Hepatic stellate cell (primary cell): Measurements from ENCODE around the gene CFAP91.

Source experiments
- DNase-seq: peaks from one replicate; pipeline ENCODE4 v3.0.0; 2011; ENCODE audit warnings: low spot score

The CFAP91 gene

GRCh38 chr3:119702530-119703527 is at the start of gene CFAP91:
TSS of gene CFAP91 (plus strand) at chr3:119703022. CDS start at chr3:119703099, 77 bp downstream.
- peak; percentile 88 for DNase-seq

- DNase-seq = no peak
These were observed 48.9 kb upstream of the CFAP91 start for GRCh38 chr3:119653876-119654275.

GRCh38 chr3:119657887-119658702 is 44.7 kb upstream of the CFAP91 start:
- no peak for DNase-seq

GRCh38 chr3:119658994-119659393 is 43.8 kb upstream of the CFAP91 start:
- no peak for DNase-seq

GRCh38 chr3:119659606-119660291 is 43.1 kb upstream of the CFAP91 start:
- DNase-seq = no peak

- peak; percentile 38 for DNase-seq
These were observed 42.1 kb upstream of the CFAP91 start, which contains the start of gene POPDC2 for GRCh38 chr3:119660474-119661440. TSS of gene POPDC2 (minus strand) at chr3:119660589. CDS start at chr3:119660423, 166 bp downstream.

- no peak for DNase-seq
These were observed 40.0 kb upstream of the CFAP91 start for GRCh38 chr3:119662604-119663373.

- no peak for DNase-seq
These were observed 38.9 kb upstream of the CFAP91 start for GRCh38 chr3:119663885-119664284.

- DNase-seq = no peak
These were observed 38.5 kb upstream of the CFAP91 start for GRCh38 chr3:119664370-119664769.

- no peak for DNase-seq
These were observed 37.9 kb upstream of the CFAP91 start for GRCh38 chr3:119664850-119665379.

GRCh38 chr3:119665954-119666559 is 36.8 kb upstream of the CFAP91 start:
- no peak for DNase-seq

GRCh38 chr3:119669906-119670570 is 32.8 kb upstream of the CFAP91 start:
- no peak for DNase-seq

- no peak for DNase-seq
These were observed 30.0 kb upstream of the CFAP91 start for GRCh38 chr3:119672776-119673175.

GRCh38 chr3:119673875-119674274 is 28.9 kb upstream of the CFAP91 start:
- no peak for DNase-seq

- no peak for DNase-seq
These were observed 27.5 kb upstream of the CFAP91 start for GRCh38 chr3:119675188-119675874.

- no peak for DNase-seq
These were observed 26.8 kb upstream of the CFAP91 start for GRCh38 chr3:119676020-119676419.

- peak; percentile 94 for DNase-seq
These were observed 25.8 kb upstream of the CFAP91 start, which contains the start of gene COX17 for GRCh38 chr3:119676771-119677640. TSS of gene COX17 (minus strand) at chr3:119677406. CDS start at chr3:119677310, 96 bp downstream.
